GM19193 (cell line): ENCODE results near the gene USF2.

Experiments used
- POLR2A ChIP-seq: IDR thresholded peaks from 4 replicates; pipeline ENCODE4 v1.6.1; 2011; ENCODE audit not compliant: insufficient read depth, insufficient read length; ENCODE audit errors: extremely low read depth

The USF2 gene

GRCh38 chr19:35300339-35300649 lies 31.5 kb downstream of the USF2 start:
- TF ChIP-seq POLR2A: no peak

DNA sequence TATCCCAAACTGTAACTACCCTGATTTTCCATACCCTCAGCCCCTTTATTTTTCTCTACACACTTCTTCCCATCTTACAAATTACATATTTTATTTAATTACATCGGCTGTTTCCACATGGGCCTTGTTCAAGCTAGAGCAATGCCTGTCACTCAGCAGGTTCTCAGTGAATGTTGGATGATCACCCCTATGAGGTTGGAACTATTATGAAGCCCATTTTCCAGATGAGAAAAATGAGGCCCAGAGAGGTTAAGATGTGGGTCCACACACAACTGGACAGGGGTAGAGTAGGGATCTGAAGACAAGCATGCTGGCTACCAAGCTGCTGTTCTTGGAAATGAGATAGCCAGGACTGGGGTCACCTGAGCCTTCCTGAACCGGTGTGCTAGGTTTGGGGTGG lies 33.2 kb downstream of the USF2 start:
- TF ChIP-seq POLR2A: no peak

GRCh38 chr19:35302446-35302845 lies 33.7 kb downstream of the USF2 start:
- TF ChIP-seq POLR2A: no peak

- TF ChIP-seq POLR2A: no peak
These were observed 34.7 kb downstream of the USF2 start for GRCh38 chr19:35303357-35303915.

DNA sequence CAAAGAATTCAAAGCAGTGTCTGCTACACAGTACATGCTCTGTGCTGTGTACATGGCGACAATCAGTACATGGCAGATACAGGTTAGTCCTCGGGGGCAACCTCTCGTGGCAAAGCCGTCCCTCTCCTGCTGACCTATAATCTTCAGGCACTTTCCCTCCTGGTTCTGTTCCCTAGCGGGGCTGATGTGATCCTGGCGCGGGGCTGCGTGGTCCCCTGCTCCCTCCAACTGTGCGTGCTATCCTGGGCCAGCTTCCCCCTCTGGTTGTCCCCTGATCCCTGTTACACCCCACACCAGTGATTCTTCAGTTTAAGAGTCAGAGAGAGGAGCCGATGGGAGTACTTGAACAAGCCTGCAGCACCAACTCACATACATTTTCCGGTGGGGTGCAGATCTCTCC lies 35.3 kb downstream of the USF2 start:
- TF ChIP-seq POLR2A: no peak

GRCh38 chr19:35305181-35305580 lies 36.4 kb downstream of the USF2 start:
- TF ChIP-seq POLR2A: no peak

GRCh38 chr19:35306473-35307246 lies 37.9 kb downstream of the USF2 start:
- TF ChIP-seq POLR2A: no peak

- TF ChIP-seq POLR2A: no peak
These were observed 39.2 kb downstream of the USF2 start for GRCh38 chr19:35307931-35308330.

DNA sequence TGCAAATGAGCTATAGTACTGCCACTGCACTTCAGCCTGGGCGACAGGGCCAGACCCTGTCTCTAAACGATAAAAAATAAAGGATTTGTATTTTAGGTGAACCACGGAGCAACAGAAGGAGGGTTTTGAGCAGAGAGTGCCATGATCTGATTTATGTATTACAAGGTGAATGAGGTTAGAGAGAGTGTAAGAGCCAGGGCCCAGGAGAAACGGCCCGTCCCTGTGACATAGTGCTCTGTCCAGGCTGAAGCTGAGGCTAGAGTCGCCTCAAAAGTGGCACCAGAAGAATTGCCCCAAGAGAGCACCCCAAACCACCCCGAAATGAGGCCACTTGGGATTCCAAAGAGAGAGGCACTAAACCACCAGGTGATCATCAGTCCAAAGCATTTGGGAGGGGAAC lies 40.1 kb downstream of the USF2 start:
- no peak for TF ChIP-seq POLR2A

DNA sequence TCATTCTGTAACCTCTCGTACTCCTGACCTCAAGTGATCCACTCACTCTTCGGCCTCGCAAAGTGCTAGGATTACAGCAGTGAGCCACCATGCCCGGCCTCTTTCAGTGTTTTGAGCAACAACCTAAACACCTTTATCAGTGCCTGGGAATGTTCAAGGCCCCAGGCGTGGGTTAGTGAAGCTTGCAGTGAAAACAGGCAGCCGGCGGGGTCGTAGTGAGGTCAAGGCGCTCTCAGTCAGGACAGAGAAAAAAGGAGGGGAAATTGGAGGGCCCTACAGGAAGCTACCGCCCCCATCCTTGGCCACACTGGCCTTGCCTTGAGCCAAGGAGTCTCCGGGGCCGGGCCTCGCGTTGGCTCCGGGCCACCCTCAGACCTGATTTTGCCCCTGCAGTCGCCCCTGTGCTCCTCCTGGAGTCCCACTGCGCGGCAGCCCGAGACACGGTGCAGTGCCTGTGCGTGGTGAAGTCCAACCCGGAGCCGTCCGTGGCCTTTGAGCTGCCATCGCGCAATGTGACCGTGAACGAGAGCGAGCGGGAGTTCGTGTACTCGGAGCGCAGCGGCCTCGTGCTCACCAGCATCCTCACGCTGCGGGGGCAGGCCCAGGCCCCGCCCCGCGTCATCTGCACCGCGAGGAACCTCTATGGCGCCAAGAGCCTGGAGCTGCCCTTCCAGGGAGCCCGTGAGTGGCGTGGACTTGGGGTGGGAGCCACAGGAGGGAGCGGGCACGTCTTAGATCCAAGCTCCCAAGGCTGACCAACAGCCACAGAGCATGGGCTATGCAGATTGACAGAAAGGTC lies 40.9 kb downstream of the USF2 start:
- no peak for TF ChIP-seq POLR2A

- TF ChIP-seq POLR2A: no peak
These were observed 41.6 kb downstream of the USF2 start for GRCh38 chr19:35310331-35310730.

GRCh38 chr19:35310811-35311465 lies 42.2 kb downstream of the USF2 start:
- TF ChIP-seq POLR2A: no peak

- no peak for TF ChIP-seq POLR2A
These were observed 43.3 kb downstream of the USF2 start for GRCh38 chr19:35311901-35312665.

- TF ChIP-seq POLR2A: no peak
These were observed 44.8 kb downstream of the USF2 start for GRCh38 chr19:35313587-35313986.

DNA sequence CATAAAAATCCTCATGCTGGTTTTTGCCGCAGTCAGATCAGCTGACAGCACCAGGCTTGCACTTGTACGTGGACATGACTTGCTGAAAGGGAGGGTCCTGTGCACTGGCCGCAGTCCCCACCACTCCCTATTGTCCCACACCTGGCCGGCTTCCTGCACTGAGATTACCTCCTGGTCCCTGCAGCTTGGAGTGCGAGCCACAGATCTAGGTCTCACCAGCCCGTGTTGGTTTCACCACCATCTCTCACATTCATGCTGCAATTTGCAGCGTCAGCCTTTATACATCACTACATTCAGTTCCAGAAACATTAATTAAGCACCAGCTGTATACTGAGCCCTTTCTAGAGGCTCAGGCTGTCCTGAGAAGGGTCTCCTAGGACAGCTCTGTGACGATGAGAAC lies 45.3 kb downstream of the USF2 start:
- TF ChIP-seq POLR2A: no peak
